ENCODE measurements around the gene MYOZ2.
A peak's percentile ranks its signal among the peaks of the same experiment; 100 is the strongest.

The MYOZ2 gene

GRCh38 chr4:119218093-119218492 is 82.5 kb downstream of the MYOZ2 start:
- no peak for TF ChIP-seq CREB5 (CRISPR knock-in tag; IDR thresholded peaks at IDR 0.05; ENCODE audit: low read depth)
- no peak for TF ChIP-seq ISL1 (CRISPR knock-in tag; IDR thresholded peaks at IDR 0.05)
- no peak for TF ChIP-seq ZFP30 (CRISPR knock-in tag; IDR thresholded peaks at IDR 0.05)
- no peak for TF ChIP-seq ZFP3 (CRISPR knock-in tag; IDR thresholded peaks at IDR 0.05)
- no peak for TF ChIP-seq ZNF8 (CRISPR knock-in tag; IDR thresholded peaks at IDR 0.05)
- no peak for TF ChIP-seq CSDC2 (CRISPR knock-in tag; IDR thresholded peaks at IDR 0.05)
- TF ChIP-seq BACH2 (CRISPR knock-in tag; IDR thresholded peaks at IDR 0.05; ENCODE audit: borderline replicate concordance), result no peak
- TF ChIP-seq ZC3H10 (CRISPR knock-in tag; IDR thresholded peaks at IDR 0.05), result no peak
- no peak for TF ChIP-seq CSRNP3 (CRISPR knock-in tag; IDR thresholded peaks at IDR 0.05)
- no peak for TF ChIP-seq ARNTL (CRISPR knock-in tag; IDR thresholded peaks at IDR 0.05; ENCODE audit: borderline replicate concordance, low read depth)
- TF ChIP-seq POU6F1 (CRISPR knock-in tag; IDR thresholded peaks at IDR 0.05; ENCODE audit: borderline replicate concordance, low read depth), result no peak
- TF ChIP-seq ESRRG (CRISPR knock-in tag; IDR thresholded peaks at IDR 0.05), result no peak
- TF ChIP-seq ZNF565 (CRISPR knock-in tag; conservative IDR thresholded peaks at IDR 0.05; ENCODE audit: low read depth), result no peak
- ATAC-seq, result no peak

GRCh38 chr4:119221412-119221811 is 85.8 kb downstream of the MYOZ2 start:
- TF ChIP-seq OSR1 (CRISPR knock-in tag; IDR thresholded peaks at IDR 0.05) (no peak), POU6F1 (CRISPR knock-in tag; IDR thresholded peaks at IDR 0.05; ENCODE audit: borderline replicate concordance, low read depth) (no peak), ZC3H10 (CRISPR knock-in tag; IDR thresholded peaks at IDR 0.05) (no peak)
- no peak for ATAC-seq

GRCh38 chr4:119227690-119228089 is 92.1 kb downstream of the MYOZ2 start:
- no peak for TF ChIP-seq ZNF70 (CRISPR knock-in tag; IDR thresholded peaks at IDR 0.05)
- peak; percentile 57; the same call in 2 of the 3 replicates for ATAC-seq

GRCh38 chr4:119228406-119228805 is 92.8 kb downstream of the MYOZ2 start:
- no peak for ATAC-seq
- TF ChIP-seq TCF4 (CRISPR knock-in tag; IDR thresholded peaks at IDR 0.05; ENCODE audit: borderline replicate concordance), result no peak
- no peak for TF ChIP-seq ZNF565 (CRISPR knock-in tag; conservative IDR thresholded peaks at IDR 0.05; ENCODE audit: low read depth)
- no peak for TF ChIP-seq OSR1 (CRISPR knock-in tag; IDR thresholded peaks at IDR 0.05)
- TF ChIP-seq SNAI2 (CRISPR knock-in tag; IDR thresholded peaks at IDR 0.05), result no peak
- TF ChIP-seq BACH2 (CRISPR knock-in tag; IDR thresholded peaks at IDR 0.05; ENCODE audit: borderline replicate concordance), result no peak
- no peak for TF ChIP-seq CSDC2 (CRISPR knock-in tag; IDR thresholded peaks at IDR 0.05)
- TF ChIP-seq ZFP3 (CRISPR knock-in tag; IDR thresholded peaks at IDR 0.05), result no peak
- no peak for TF ChIP-seq ESRRG (CRISPR knock-in tag; IDR thresholded peaks at IDR 0.05)
- TF ChIP-seq ARNTL (CRISPR knock-in tag; IDR thresholded peaks at IDR 0.05; ENCODE audit: borderline replicate concordance, low read depth), result no peak
- no peak for TF ChIP-seq POU6F1 (CRISPR knock-in tag; IDR thresholded peaks at IDR 0.05; ENCODE audit: borderline replicate concordance, low read depth)

GRCh38 chr4:119229908-119230687 is 94.5 kb downstream of the MYOZ2 start:
- ATAC-seq, result no peak
- TF ChIP-seq ESRRG (CRISPR knock-in tag; IDR thresholded peaks at IDR 0.05), result no peak
- TF ChIP-seq CSRNP3 (CRISPR knock-in tag; IDR thresholded peaks at IDR 0.05), result no peak
- no peak for TF ChIP-seq ZC3H10 (CRISPR knock-in tag; IDR thresholded peaks at IDR 0.05)
- TF ChIP-seq ZFP3 (CRISPR knock-in tag; IDR thresholded peaks at IDR 0.05), result no peak
- no peak for TF ChIP-seq POU6F1 (CRISPR knock-in tag; IDR thresholded peaks at IDR 0.05; ENCODE audit: borderline replicate concordance, low read depth)
- TF ChIP-seq OSR1 (CRISPR knock-in tag; IDR thresholded peaks at IDR 0.05), result no peak

Data from SK-N-SH treated with all-trans-retinoic acid at 6 μM for 48 hours (cell line).